Colonic mucosa (tissue), 4 donors: ENCODE measurements around the gene CDYL. TPM values are rescaled to one million over a fixed set of nuclear protein-coding genes. Genes with fewer than 3 reads are reported as not detected.

ENCODE experiments used
- DNase-seq: peaks from one replicate; pipeline ENCODE4 v3.0.0-alpha.2; 2020
- H3K27ac ChIP-seq: fragments of 200-600 bp; one replicate; pipeline ENCODE4 v1.8.0; 2021
- H3K27me3 ChIP-seq: fragments of 200-600 bp; one replicate; pipeline ENCODE4 v1.8.0; 2021
- H3K36me3 ChIP-seq: fragments of 200-600 bp; one replicate; pipeline ENCODE4 v1.8.0; 2021
- H3K4me1 ChIP-seq: fragments of 200-600 bp; one replicate; pipeline ENCODE4 v1.8.0; 2021; ENCODE audit warnings: mild to moderate bottlenecking
- H3K4me3 ChIP-seq: fragments of 200-600 bp; one replicate; pipeline ENCODE4 v1.8.0; 2021
- H3K9ac ChIP-seq, 2 donors: one replicate each; pipeline ENCODE4 v1.7.0; 2013; ENCODE audit warnings: control low read depth in 2 of 2, low read depth in 2 of 2, low read length in 2 of 2
- H3K9me3 ChIP-seq: fragments of 200-600 bp; one replicate; pipeline ENCODE4 v1.8.0; 2021
- intact Hi-C: fragments of 100-400 bp; cut with DNase I; formaldehyde crosslinking; loops from one replicate; pipeline ENCODE4 v1.14.1; 2022
- total RNA-seq, 2 donors: library from RNA; stranded (reverse); fragmentation: NEBNext Ultra II Directional in 1 of 2; extraction: Animal tissue kit (Norgen Biotek cat#: 25700) in 1 of 2; gene quantifications; one replicate each; pipeline ENCODE4 v1.2.1, GENCODE V29; 2021
- TF ChIP-seq, protein P1 (sequence below): fragments of 200-600 bp; IDR thresholded peaks from one replicate; pipeline ENCODE4 v1.8.0; 2022; ENCODE audit warnings: antibody characterized with exemption, mild to moderate bottlenecking
- donor health status: healthy.
- donor health status: DM: no; HTN: no; CAD: no.
- donor health status: DM: no; HTN: no; CAD: no.

CDYL gene
- total RNA-seq, 2 donors from 2014 or later, result 44.3 to 48.6 TPM

- H3K27ac ChIP-seq, result no peak overlapping the region
- H3K27me3 ChIP-seq, result no peaks in the 10 kb centered on the region
- no peak overlapping the region for H3K4me3 ChIP-seq
- no peaks in the 10 kb centered on the region for H3K36me3 ChIP-seq
- H3K9ac ChIP-seq, result no peak overlapping the region
- no peaks in the 10 kb centered on the region for H3K9me3 ChIP-seq
- no peak for DNase-seq
- no peaks in the 10 kb centered on the region for H3K4me1 ChIP-seq
- intact Hi-C loops, result no loop called here
- TF ChIP-seq, protein P1, sequence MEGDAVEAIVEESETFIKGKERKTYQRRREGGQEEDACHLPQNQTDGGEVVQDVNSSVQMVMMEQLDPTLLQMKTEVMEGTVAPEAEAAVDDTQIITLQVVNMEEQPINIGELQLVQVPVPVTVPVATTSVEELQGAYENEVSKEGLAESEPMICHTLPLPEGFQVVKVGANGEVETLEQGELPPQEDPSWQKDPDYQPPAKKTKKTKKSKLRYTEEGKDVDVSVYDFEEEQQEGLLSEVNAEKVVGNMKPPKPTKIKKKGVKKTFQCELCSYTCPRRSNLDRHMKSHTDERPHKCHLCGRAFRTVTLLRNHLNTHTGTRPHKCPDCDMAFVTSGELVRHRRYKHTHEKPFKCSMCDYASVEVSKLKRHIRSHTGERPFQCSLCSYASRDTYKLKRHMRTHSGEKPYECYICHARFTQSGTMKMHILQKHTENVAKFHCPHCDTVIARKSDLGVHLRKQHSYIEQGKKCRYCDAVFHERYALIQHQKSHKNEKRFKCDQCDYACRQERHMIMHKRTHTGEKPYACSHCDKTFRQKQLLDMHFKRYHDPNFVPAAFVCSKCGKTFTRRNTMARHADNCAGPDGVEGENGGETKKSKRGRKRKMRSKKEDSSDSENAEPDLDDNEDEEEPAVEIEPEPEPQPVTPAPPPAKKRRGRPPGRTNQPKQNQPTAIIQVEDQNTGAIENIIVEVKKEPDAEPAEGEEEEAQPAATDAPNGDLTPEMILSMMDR, result no peak
Observed at GRCh38 chr6:4977468-4977867, 201.3 kb downstream of the CDYL start.

- Histone ChIP-seq H3K27me3 (no peaks in the 10 kb centered on the region), H3K4me3 (no peak overlapping the region), H3K36me3 (no peaks in the 10 kb centered on the region), H3K4me1 (no peaks in the 10 kb centered on the region), H3K27ac (no peak overlapping the region), H3K9me3 (no peaks in the 10 kb centered on the region), H3K9ac (no peak overlapping the region)
- no peak for DNase-seq
- intact Hi-C loops, result no loop called here
- TF ChIP-seq, protein P1, result no peak
Observed at GRCh38 chr6:4979426-4979825, 203.2 kb downstream of the CDYL start.

GRCh38 chr6:4981761-4982160, 205.6 kb downstream of the CDYL start:
- Histone ChIP-seq H3K27me3 (no peaks in the 10 kb centered on the region), H3K4me1 (no peaks in the 10 kb centered on the region), H3K4me3 (no peak overlapping the region), H3K36me3 (no peaks in the 10 kb centered on the region), H3K9me3 (no peaks in the 10 kb centered on the region), H3K9ac (no peak overlapping the region), H3K27ac (no peak overlapping the region)
- TF ChIP-seq, protein P1, result no peak
- intact Hi-C loops, result no loop called here
- DNase-seq, result no peak

DNA sequence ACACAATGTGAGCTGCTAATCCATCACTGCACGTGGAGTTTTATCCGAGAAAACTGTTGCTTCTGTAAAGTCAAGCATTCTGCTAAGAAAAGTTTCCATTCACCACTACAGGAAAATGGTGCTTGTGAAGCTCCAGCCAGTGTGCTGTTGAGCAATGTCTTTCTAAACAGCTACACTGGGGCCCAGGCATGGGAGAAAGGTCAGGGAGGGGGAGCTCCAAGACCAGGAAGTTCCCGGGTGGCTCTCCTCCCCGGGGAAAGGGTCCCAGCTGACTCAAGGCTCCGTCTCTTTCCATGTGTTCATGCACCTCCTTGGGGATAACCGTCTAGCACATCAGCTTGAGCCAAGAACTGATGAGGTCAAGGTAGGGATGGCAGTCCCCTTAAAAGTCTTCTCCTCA, 207.1 kb downstream of the CDYL start:
- no peak overlapping the region for H3K27ac ChIP-seq
- no peak overlapping the region for H3K4me3 ChIP-seq
- DNase-seq, result no peak
- intact Hi-C loops, result no loop called here
- H3K9me3 ChIP-seq, result no peaks in the 10 kb centered on the region
- no peak overlapping the region for H3K9ac ChIP-seq
- TF ChIP-seq, protein P1, result no peak
- no peaks in the 10 kb centered on the region for H3K27me3 ChIP-seq
- no peaks in the 10 kb centered on the region for H3K4me1 ChIP-seq
- H3K36me3 ChIP-seq, result no peaks in the 10 kb centered on the region

DNA sequence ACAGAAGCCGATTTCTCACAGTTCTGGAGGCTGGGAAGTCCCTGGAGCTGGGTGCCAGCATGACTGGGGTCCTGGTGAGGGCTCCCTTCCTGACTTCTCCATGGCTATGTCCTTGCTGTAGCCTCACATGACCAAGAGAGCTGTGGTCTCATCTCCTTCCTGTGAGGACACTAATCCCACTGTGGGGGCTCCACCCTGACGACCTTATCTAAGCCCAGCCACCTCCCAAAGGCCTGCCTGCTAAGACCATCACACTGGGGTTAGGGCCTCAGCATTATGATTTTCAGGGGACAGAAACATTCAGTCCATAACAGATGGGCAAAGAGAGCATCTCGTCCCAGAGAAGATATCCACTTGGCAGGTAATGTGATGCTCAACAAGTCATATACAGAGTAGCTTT, 210.8 kb downstream of the CDYL start:
- Histone ChIP-seq H3K9me3 (no peaks in the 10 kb centered on the region), H3K9ac (no peak overlapping the region), H3K27me3 (no peaks in the 10 kb centered on the region), H3K36me3 (no peaks in the 10 kb centered on the region), H3K4me1 (no peaks in the 10 kb centered on the region), H3K27ac (no peak overlapping the region), H3K4me3 (no peak overlapping the region)
- TF ChIP-seq, protein P1, result no peak
- intact Hi-C loops, result no loop called here
- no peak for DNase-seq

DNA sequence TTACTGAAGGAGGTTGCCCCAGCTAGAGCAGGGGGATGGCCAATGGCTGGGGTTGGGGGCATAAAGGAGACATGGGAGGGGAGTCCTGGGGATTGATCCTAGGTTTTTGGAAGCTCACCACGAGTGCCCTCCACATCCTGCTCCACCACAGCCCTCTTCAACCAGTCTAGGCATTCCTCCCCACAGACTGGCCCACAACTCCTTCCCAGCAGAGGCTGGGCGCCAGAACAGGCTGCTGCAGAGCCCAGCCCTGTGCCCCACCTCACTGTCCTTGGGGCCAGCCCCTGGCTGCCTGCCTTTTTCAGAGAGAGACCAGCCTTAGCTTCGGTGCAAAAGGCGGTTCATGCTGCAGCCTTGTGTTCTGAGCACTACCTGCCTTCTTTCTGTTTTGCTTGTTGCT, 211.2 kb downstream of the CDYL start:
- Histone ChIP-seq H3K4me1 (no peaks in the 10 kb centered on the region), H3K4me3 (no peak overlapping the region), H3K9me3 (no peaks in the 10 kb centered on the region), H3K9ac (no peak overlapping the region), H3K27ac (no peak overlapping the region), H3K27me3 (no peaks in the 10 kb centered on the region), H3K36me3 (no peaks in the 10 kb centered on the region)
- intact Hi-C loops, result no loop called here
- TF ChIP-seq, protein P1, result no peak
- no peak for DNase-seq
